ENCODE measurements around the gene NEUROD6.

Gene NEUROD6

DNA sequence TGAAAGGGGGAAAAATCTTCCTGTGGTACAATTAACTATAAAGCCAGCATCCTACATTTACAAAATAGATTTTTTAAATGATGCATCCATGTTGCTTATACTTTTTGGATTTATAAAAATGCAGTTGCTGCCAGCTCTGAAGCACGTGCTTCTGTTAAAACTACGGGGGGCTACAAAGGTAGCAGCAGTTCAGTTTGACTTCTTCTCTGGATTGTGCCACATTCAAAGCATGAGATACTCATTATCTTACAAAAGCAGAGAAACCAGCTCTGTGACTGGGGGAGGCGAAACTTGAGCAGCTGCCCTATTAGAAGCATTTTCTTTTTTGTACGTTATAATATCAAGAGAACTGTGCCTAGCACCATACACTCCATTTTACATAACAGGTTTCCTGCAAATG lies 31.1 kb downstream of the NEUROD6 start:
- no peak overlapping the region for H2AFZ ChIP-seq (ENCODE audit: low read depth)
- H3K4me3 ChIP-seq (IDR thresholded peaks at IDR 0.05; ENCODE audit: insufficient read depth, low read depth, low read length): no peak overlapping the region
- TF ChIP-seq, protein P1, sequence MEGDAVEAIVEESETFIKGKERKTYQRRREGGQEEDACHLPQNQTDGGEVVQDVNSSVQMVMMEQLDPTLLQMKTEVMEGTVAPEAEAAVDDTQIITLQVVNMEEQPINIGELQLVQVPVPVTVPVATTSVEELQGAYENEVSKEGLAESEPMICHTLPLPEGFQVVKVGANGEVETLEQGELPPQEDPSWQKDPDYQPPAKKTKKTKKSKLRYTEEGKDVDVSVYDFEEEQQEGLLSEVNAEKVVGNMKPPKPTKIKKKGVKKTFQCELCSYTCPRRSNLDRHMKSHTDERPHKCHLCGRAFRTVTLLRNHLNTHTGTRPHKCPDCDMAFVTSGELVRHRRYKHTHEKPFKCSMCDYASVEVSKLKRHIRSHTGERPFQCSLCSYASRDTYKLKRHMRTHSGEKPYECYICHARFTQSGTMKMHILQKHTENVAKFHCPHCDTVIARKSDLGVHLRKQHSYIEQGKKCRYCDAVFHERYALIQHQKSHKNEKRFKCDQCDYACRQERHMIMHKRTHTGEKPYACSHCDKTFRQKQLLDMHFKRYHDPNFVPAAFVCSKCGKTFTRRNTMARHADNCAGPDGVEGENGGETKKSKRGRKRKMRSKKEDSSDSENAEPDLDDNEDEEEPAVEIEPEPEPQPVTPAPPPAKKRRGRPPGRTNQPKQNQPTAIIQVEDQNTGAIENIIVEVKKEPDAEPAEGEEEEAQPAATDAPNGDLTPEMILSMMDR (conservative IDR thresholded peaks at IDR 0.05; ENCODE audit: low read depth, low read length): no peak

DNA sequence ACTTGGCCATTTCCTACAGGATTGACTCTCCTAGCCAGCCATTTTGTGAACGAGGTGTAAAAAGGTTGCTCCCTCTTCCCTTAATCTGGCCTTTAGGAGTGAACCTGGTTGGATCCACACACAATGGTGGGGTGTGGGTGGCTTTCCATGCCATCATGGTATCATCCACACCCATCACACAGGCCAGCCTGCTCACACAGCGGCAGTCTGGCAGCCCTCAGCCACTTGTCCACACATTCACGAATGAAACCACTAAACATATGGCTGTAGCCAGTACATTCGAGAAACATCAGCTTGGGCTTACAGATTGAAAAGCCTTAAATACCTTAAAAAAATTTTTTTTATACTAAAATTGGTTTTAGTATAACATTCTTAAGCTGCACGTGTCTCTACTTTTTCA lies 31.9 kb downstream of the NEUROD6 start:
- TF ChIP-seq, protein P1 (conservative IDR thresholded peaks at IDR 0.05; ENCODE audit: low read depth, low read length): no peak
- H3K27me3 ChIP-seq (ENCODE audit: insufficient read depth, low read depth): no peaks in the 10 kb centered on the region

More for the DNA sequence above, 31.1 kb downstream of the NEUROD6 start:
- no peaks in the 10 kb centered on the region for H4K20me1 ChIP-seq (ENCODE audit: insufficient read depth)
- H3K27me3 ChIP-seq (ENCODE audit: insufficient read depth, low read depth): no peaks in the 10 kb centered on the region
- no peaks in the 10 kb centered on the region for H3K36me3 ChIP-seq (ENCODE audit: insufficient read depth)
- H3K27ac ChIP-seq: no peak overlapping the region
- no peaks in the 10 kb centered on the region for H3K79me2 ChIP-seq (ENCODE audit: insufficient read depth, low read depth)
- H3K9ac ChIP-seq: no peak overlapping the region
- no peak overlapping the region for H3K4me2 ChIP-seq
- H3K4me1 ChIP-seq (ENCODE audit: low read depth, poor library complexity, severe bottlenecking): no peaks in the 10 kb centered on the region

DNA sequence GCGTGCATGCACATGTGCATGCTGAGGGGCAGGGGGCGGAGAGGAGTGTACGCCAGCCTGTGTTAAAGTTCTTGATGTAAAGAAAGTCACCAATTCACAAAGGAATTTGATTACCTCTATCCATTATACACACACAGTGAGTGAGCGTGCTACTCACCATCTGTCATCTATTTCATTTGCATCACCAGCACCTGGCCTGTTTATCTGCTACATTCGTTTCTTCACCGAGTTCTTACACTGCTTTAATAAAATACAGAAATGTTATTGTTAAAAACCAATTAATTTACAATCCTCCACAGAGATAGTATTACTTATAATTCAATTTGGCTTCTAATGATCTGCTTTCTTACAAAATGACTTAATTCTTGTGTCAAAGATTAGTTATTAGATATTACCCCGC lies 32.6 kb downstream of the NEUROD6 start:
- Histone ChIP-seq H3K9ac (no peak overlapping the region), H3K4me1 (ENCODE audit: low read depth, poor library complexity, severe bottlenecking) (no peaks in the 10 kb centered on the region), H3K36me3 (ENCODE audit: insufficient read depth) (no peaks in the 10 kb centered on the region), H4K20me1 (ENCODE audit: insufficient read depth) (no peaks in the 10 kb centered on the region), H3K4me2 (no peak overlapping the region), H3K4me3 (IDR thresholded peaks at IDR 0.05; ENCODE audit: insufficient read depth, low read depth, low read length) (no peak overlapping the region), H3K27me3 (ENCODE audit: insufficient read depth, low read depth) (no peaks in the 10 kb centered on the region), H3K79me2 (ENCODE audit: insufficient read depth, low read depth) (no peaks in the 10 kb centered on the region), H2AFZ (ENCODE audit: low read depth) (no peak overlapping the region), H3K27ac (no peak overlapping the region)
- TF ChIP-seq, protein P1 (conservative IDR thresholded peaks at IDR 0.05; ENCODE audit: low read depth, low read length): no peak

More for the DNA sequence above, 31.9 kb downstream of the NEUROD6 start:
- no peaks in the 10 kb centered on the region for H3K4me1 ChIP-seq (ENCODE audit: low read depth, poor library complexity, severe bottlenecking)
- no peak overlapping the region for H3K9ac ChIP-seq
- no peaks in the 10 kb centered on the region for H4K20me1 ChIP-seq (ENCODE audit: insufficient read depth)
- no peak overlapping the region for H2AFZ ChIP-seq (ENCODE audit: low read depth)
- H3K4me3 ChIP-seq (IDR thresholded peaks at IDR 0.05; ENCODE audit: insufficient read depth, low read depth, low read length): no peak overlapping the region
- no peaks in the 10 kb centered on the region for H3K36me3 ChIP-seq (ENCODE audit: insufficient read depth)
- no peak overlapping the region for H3K4me2 ChIP-seq
- no peaks in the 10 kb centered on the region for H3K79me2 ChIP-seq (ENCODE audit: insufficient read depth, low read depth)
- H3K27ac ChIP-seq: no peak overlapping the region

DNA sequence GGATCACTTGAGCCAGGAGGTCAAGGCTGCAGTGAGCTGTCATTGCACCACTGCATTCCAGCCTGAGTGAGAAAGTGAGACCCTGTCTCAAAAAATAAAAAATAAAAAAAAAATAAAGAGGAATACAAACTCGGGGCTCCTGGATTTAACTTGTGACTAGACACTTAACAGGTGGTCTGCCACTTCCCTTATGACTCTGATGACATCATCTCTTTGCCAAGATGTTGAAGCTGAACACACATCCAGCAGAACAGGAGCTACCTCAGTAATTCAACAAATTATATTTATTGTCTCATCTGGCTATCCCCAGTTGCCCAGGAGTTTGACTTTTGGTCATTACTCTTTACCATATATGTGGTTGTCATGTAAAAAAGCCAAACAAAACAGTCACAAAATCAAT lies 35.3 kb downstream of the NEUROD6 start:
- H3K4me2 ChIP-seq: no peak overlapping the region
- H3K36me3 ChIP-seq (ENCODE audit: insufficient read depth): no peaks in the 10 kb centered on the region
- H3K9ac ChIP-seq: no peak overlapping the region
- TF ChIP-seq, protein P1 (conservative IDR thresholded peaks at IDR 0.05; ENCODE audit: low read depth, low read length): no peak
- H3K4me1 ChIP-seq (ENCODE audit: low read depth, poor library complexity, severe bottlenecking): no peaks in the 10 kb centered on the region
- H2AFZ ChIP-seq (ENCODE audit: low read depth): no peak overlapping the region
- no peaks in the 10 kb centered on the region for H3K79me2 ChIP-seq (ENCODE audit: insufficient read depth, low read depth)
- H4K20me1 ChIP-seq (ENCODE audit: insufficient read depth): no peaks in the 10 kb centered on the region
- H3K27me3 ChIP-seq (ENCODE audit: insufficient read depth, low read depth): no peaks in the 10 kb centered on the region
- H3K4me3 ChIP-seq (IDR thresholded peaks at IDR 0.05; ENCODE audit: insufficient read depth, low read depth, low read length): no peak overlapping the region
- H3K27ac ChIP-seq: no peak overlapping the region
